ENCODE results near the gene INSL3. TPM values are rescaled to one million over a fixed set of nuclear protein-coding genes. Genes with fewer than 3 reads are reported as not detected.

INSL3 gene
- polyA plus RNA-seq, 3 donors: 0.25 to 1.7 (median 0.64) TPM

DNA sequence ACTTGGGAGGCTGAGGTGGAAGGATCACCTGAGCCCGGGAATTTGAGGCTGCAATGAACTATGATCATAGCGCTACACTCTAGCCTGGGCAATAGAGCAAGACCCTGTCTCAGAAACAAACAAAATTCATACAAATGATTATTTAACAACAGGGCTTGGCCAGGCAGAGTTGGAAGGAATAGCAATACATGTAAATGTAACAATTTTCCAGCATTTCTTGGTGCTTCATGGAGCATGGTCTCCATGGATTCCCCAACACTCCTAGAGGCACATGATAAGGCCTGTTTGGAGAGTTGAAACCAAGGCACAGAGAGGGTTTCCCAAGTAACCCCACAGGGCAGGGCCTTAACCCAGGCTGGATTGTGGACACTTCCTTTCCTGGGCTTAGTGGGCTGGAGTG lies 10.2 kb downstream of the INSL3 start:
- DNase-seq: no peak
- H3K9me3 ChIP-seq (replicated peaks in 1 of 2; ENCODE audit: control insufficient read depth in 1 of 2, insufficient read depth in 1 of 2, low read length in 2 of 2): no peaks in the 10 kb centered on the region
- H3K9me3 Mint-ChIP-seq: peaks cover 0 to 1% (median 0%) of the 10 kb centered on the region in 7 donors
- no peak overlapping the region for H3K9ac ChIP-seq (ENCODE audit: insufficient read depth, low read length, poor library complexity, severe bottlenecking)
- peaks cover 0 to 14% of the 10 kb centered on the region in 2 donors for H3K27me3 ChIP-seq (ENCODE audit: control insufficient read depth in 2 of 2, insufficient read depth in 2 of 2, low read length in 2 of 2)
- H3K4me1 ChIP-seq (ENCODE audit: control insufficient read depth in 1 of 2, insufficient read depth in 2 of 2, low read length in 2 of 2): peaks cover 0 to 5% of the 10 kb centered on the region in 2 donors
- no peak overlapping the region for H3K4me2 ChIP-seq (replicated peaks; ENCODE audit: extremely low read depth, low read length, poor library complexity, severe bottlenecking)
- H3K36me3 ChIP-seq (replicated peaks in 1 of 2; ENCODE audit: control insufficient read depth in 1 of 2, insufficient read depth in 2 of 2, low read length in 2 of 2): no peaks in the 10 kb centered on the region
- H3K27ac Mint-ChIP-seq: no peak overlapping the region
- H2AFZ ChIP-seq (ENCODE audit: insufficient read depth, low read depth, low read length, poor library complexity, severe bottlenecking): no peak overlapping the region
- no peak overlapping the region for H3K4me3 Mint-ChIP-seq
- WGBS (ENCODE audit: insufficient coverage): no CpG with 5 or more reads among the region's 2 CpGs
- peaks cover 8% of the 10 kb centered on the region for H3K4me1 Mint-ChIP-seq
- no peaks in the 10 kb centered on the region for H3K79me2 ChIP-seq (ENCODE audit: insufficient read depth, low read length)
- no peak overlapping the region for H3K4me3 ChIP-seq (replicated peaks in 1 of 3; ENCODE audit: low read depth in 2 of 3, low read length in 3 of 3)
- TF ChIP-seq, protein P1, sequence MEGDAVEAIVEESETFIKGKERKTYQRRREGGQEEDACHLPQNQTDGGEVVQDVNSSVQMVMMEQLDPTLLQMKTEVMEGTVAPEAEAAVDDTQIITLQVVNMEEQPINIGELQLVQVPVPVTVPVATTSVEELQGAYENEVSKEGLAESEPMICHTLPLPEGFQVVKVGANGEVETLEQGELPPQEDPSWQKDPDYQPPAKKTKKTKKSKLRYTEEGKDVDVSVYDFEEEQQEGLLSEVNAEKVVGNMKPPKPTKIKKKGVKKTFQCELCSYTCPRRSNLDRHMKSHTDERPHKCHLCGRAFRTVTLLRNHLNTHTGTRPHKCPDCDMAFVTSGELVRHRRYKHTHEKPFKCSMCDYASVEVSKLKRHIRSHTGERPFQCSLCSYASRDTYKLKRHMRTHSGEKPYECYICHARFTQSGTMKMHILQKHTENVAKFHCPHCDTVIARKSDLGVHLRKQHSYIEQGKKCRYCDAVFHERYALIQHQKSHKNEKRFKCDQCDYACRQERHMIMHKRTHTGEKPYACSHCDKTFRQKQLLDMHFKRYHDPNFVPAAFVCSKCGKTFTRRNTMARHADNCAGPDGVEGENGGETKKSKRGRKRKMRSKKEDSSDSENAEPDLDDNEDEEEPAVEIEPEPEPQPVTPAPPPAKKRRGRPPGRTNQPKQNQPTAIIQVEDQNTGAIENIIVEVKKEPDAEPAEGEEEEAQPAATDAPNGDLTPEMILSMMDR (IDR thresholded peaks at IDR 0.05): no peak
- peaks cover 19 to 31% (median 26%) of the 10 kb centered on the region in 3 donors for H3K27me3 Mint-ChIP-seq (ENCODE audit: low read depth in 3 of 3)
- no peaks in the 10 kb centered on the region for H4K20me1 ChIP-seq (ENCODE audit: insufficient read depth, low read length)
- no peaks in the 10 kb centered on the region for H3K36me3 Mint-ChIP-seq
- no peak overlapping the region for H3K27ac ChIP-seq (ENCODE audit: low read depth in 1 of 2, low read length in 2 of 2)
- intact Hi-C loops (cut with micrococcal nuclease): no loop called here

DNA sequence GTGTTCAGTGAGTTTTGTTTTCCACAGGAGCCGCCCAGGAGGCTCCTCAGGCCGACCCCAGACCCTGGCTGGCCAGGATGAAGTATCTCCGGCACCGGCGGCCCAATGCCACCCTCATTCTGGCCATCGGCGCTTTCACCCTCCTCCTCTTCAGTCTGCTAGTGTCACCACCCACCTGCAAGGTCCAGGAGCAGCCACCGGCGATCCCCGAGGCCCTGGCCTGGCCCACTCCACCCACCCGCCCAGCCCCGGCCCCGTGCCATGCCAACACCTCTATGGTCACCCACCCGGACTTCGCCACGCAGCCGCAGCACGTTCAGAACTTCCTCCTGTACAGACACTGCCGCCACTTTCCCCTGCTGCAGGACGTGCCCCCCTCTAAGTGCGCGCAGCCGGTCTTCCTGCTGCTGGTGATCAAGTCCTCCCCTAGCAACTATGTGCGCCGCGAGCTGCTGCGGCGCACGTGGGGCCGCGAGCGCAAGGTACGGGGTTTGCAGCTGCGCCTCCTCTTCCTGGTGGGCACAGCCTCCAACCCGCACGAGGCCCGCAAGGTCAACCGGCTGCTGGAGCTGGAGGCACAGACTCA lies 13.5 kb downstream of the INSL3 start:
- H4K20me1 ChIP-seq (ENCODE audit: insufficient read depth, low read length): no peaks in the 10 kb centered on the region
- Mint-ChIP-seq H3K27ac (no peak overlapping the region), H3K27me3 (ENCODE audit: low read depth in 3 of 3) (peaks cover 19 to 31% (median 27%) of the 10 kb centered on the region in 3 donors), H3K4me3 (peak overlapping the region in 1 of 2 donors; percentile 76), H3K36me3 (peaks cover 0 to 6% of the 10 kb centered on the region in 2 donors), H3K4me1 (peaks cover 19% of the 10 kb centered on the region), H3K9me3 (peaks cover 0 to 3% (median 0%) of the 10 kb centered on the region in 7 donors)
- peaks cover 12 to 17% of the 10 kb centered on the region in 2 donors for H3K4me1 ChIP-seq (ENCODE audit: control insufficient read depth in 1 of 2, insufficient read depth in 2 of 2, low read length in 2 of 2)
- intact Hi-C loops (cut with micrococcal nuclease): no loop called here
- no peak overlapping the region for H3K9ac ChIP-seq (ENCODE audit: insufficient read depth, low read length, poor library complexity, severe bottlenecking)
- WGBS (ENCODE audit: insufficient coverage): 46% methylated on average over 30 of the region's 38 CpGs
- H3K36me3 ChIP-seq (replicated peaks in 1 of 2; ENCODE audit: control insufficient read depth in 1 of 2, insufficient read depth in 2 of 2, low read length in 2 of 2): no peaks in the 10 kb centered on the region
- TF ChIP-seq, protein P1 (IDR thresholded peaks at IDR 0.05): no peak
- H3K4me3 ChIP-seq (replicated peaks in 1 of 3; ENCODE audit: low read depth in 2 of 3, low read length in 3 of 3): no peak overlapping the region
- no peak overlapping the region for H2AFZ ChIP-seq (ENCODE audit: insufficient read depth, low read depth, low read length, poor library complexity, severe bottlenecking)
- H3K27ac ChIP-seq (ENCODE audit: low read depth in 1 of 2, low read length in 2 of 2): no peak overlapping the region
- DNase-seq: no peak
- H3K4me2 ChIP-seq (replicated peaks; ENCODE audit: extremely low read depth, low read length, poor library complexity, severe bottlenecking): no peak overlapping the region
- no peaks in the 10 kb centered on the region for H3K9me3 ChIP-seq (replicated peaks in 1 of 2; ENCODE audit: control insufficient read depth in 1 of 2, insufficient read depth in 1 of 2, low read length in 2 of 2)
- H3K79me2 ChIP-seq (ENCODE audit: insufficient read depth, low read length): no peaks in the 10 kb centered on the region
- peaks cover 0 to 14% of the 10 kb centered on the region in 2 donors for H3K27me3 ChIP-seq (ENCODE audit: control insufficient read depth in 2 of 2, insufficient read depth in 2 of 2, low read length in 2 of 2)

Data from CD14-positive monocyte (primary cell).